ENCODE measurements around the gene NAALADL2.
"Not testable (repeated sequence)": the region's sequence is repeated elsewhere in the genome, so short reads cannot be mapped to it uniquely, and the experiment has no call there.

NAALADL2 gene

GRCh38 chr3:175460849-175461399 lies 601.8 kb downstream of the NAALADL2 start:
- DNase-seq (ENCODE audit: low read depth in 2 of 3, low spot score in 2 of 3) = not testable (repeated sequence)

GRCh38 chr3:175464362-175464761 lies 605.2 kb downstream of the NAALADL2 start:
- no peak for DNase-seq (ENCODE audit: low read depth in 2 of 3, low spot score in 2 of 3)

GRCh38 chr3:175469124-175469523 lies 610.0 kb downstream of the NAALADL2 start:
- DNase-seq (ENCODE audit: low read depth in 2 of 3, low spot score in 2 of 3) = no peak

- no peak for DNase-seq (ENCODE audit: low read depth in 2 of 3, low spot score in 2 of 3)
These were observed 616.6 kb downstream of the NAALADL2 start for GRCh38 chr3:175475765-175476164.

GRCh38 chr3:175476489-175476888 lies 617.4 kb downstream of the NAALADL2 start:
- no peak for DNase-seq (ENCODE audit: low read depth in 2 of 3, low spot score in 2 of 3)

GRCh38 chr3:175477651-175478224 lies 618.6 kb downstream of the NAALADL2 start:
- DNase-seq (ENCODE audit: low read depth in 2 of 3, low spot score in 2 of 3) = no peak

- DNase-seq (ENCODE audit: low read depth in 2 of 3, low spot score in 2 of 3) = no peak
These were observed 619.2 kb downstream of the NAALADL2 start for GRCh38 chr3:175478301-175478700.

- DNase-seq (ENCODE audit: low read depth in 2 of 3, low spot score in 2 of 3) = no peak
These were observed 620.0 kb downstream of the NAALADL2 start for GRCh38 chr3:175479175-175479574.

- DNase-seq (ENCODE audit: low read depth in 2 of 3, low spot score in 2 of 3) = no peak
These were observed 620.7 kb downstream of the NAALADL2 start for GRCh38 chr3:175479800-175480199.

GRCh38 chr3:175484666-175485065 lies 625.5 kb downstream of the NAALADL2 start:
- no peak for DNase-seq (ENCODE audit: low read depth in 2 of 3, low spot score in 2 of 3)

- DNase-seq (ENCODE audit: low read depth in 2 of 3, low spot score in 2 of 3) = no peak
These were observed 626.3 kb downstream of the NAALADL2 start for GRCh38 chr3:175485436-175485835.

GRCh38 chr3:175486255-175486654 lies 627.1 kb downstream of the NAALADL2 start:
- no peak for DNase-seq (ENCODE audit: low read depth in 2 of 3, low spot score in 2 of 3)

GRCh38 chr3:175489406-175489805 lies 630.3 kb downstream of the NAALADL2 start:
- DNase-seq (ENCODE audit: low read depth in 2 of 3, low spot score in 2 of 3) = no peak

- DNase-seq (ENCODE audit: low read depth in 2 of 3, low spot score in 2 of 3) = no peak
These were observed 634.2 kb downstream of the NAALADL2 start for GRCh38 chr3:175493301-175493700.

GRCh38 chr3:175495331-175495730 lies 636.2 kb downstream of the NAALADL2 start:
- DNase-seq (ENCODE audit: low read depth in 2 of 3, low spot score in 2 of 3) = no peak

GRCh38 chr3:175502155-175502554 lies 643.0 kb downstream of the NAALADL2 start:
- no peak for DNase-seq (ENCODE audit: low read depth in 2 of 3, low spot score in 2 of 3)

GRCh38 chr3:175511219-175511785 lies 652.2 kb downstream of the NAALADL2 start:
- DNase-seq (ENCODE audit: low read depth in 2 of 3, low spot score in 2 of 3) = no peak

- no peak for DNase-seq (ENCODE audit: low read depth in 2 of 3, low spot score in 2 of 3)
These were observed 653.6 kb downstream of the NAALADL2 start for GRCh38 chr3:175512700-175513099.

GRCh38 chr3:175518459-175518858 lies 659.3 kb downstream of the NAALADL2 start:
- no peak for DNase-seq (ENCODE audit: low read depth in 2 of 3, low spot score in 2 of 3)

GRCh38 chr3:175521406-175521805 lies 662.3 kb downstream of the NAALADL2 start:
- no peak for DNase-seq (ENCODE audit: low read depth in 2 of 3, low spot score in 2 of 3)

GRCh38 chr3:175526191-175526590 lies 667.1 kb downstream of the NAALADL2 start:
- no peak for DNase-seq (ENCODE audit: low read depth in 2 of 3, low spot score in 2 of 3)

- DNase-seq (ENCODE audit: low read depth in 2 of 3, low spot score in 2 of 3) = no peak
These were observed 667.6 kb downstream of the NAALADL2 start for GRCh38 chr3:175526609-175527280.
